ENCODE data around the gene CIROP.
A peak's percentile ranks its signal among the peaks of the same experiment; 100 is the strongest.

DNA sequence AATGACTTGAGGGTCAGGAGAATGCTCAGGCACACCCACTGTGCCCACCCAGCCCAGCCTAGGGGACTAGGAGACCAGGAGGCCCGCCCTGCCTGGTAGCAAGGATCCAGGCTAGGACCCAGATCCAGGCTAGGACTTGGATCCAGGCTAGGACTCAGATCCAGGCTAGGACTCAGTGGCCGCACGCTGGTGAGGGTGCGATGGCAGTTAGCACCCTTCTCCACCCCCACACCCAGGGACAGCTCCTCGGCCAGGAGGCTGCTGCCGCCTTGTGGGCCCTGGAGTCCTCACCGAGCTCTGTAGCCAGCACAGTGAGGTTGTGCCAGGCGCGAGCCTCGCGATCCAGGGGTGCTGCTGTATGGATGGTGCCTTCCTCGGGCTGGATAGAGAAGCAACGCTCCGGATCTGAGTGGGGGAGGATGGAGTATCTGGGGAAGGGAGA is 52.6 kb downstream of the CIROP start:
- TF ChIP-seq CTCF (IDR thresholded peaks at IDR 0.05; ENCODE audit: low read length) (peak; percentile 46), EZH2 (IDR thresholded peaks at IDR 0.05; ENCODE audit: borderline replicate concordance, low read length) (no peak)

Measured in OCI-LY1 (cell line).